WI38 (cell line): ENCODE data around the gene GBF1.
"Not testable (repeated sequence)": the region's sequence is repeated elsewhere in the genome, so short reads cannot be mapped to it uniquely, and the experiment has no call there.

ENCODE experiments used
- H3K4me3 ChIP-seq: 2 replicates; pipeline ENCODE4 v1.5.1; 2011; ENCODE audit warnings: low read depth, mild to moderate bottlenecking, control low read depth, low read length
- CTCF ChIP-seq: IDR thresholded peaks from 2 replicates; pipeline ENCODE4 v1.5.1; 2012; ENCODE audit warnings: low read depth, mild to moderate bottlenecking, control low read depth, low read length

The GBF1 gene

GRCh38 chr10:102306006-102306405 lies 60.7 kb downstream of the GBF1 start:
- TF ChIP-seq CTCF = no peak
- no peak overlapping the region for H3K4me3 ChIP-seq

- no peak overlapping the region for H3K4me3 ChIP-seq
- no peak for TF ChIP-seq CTCF
These were observed 61.4 kb downstream of the GBF1 start for GRCh38 chr10:102306710-102307109.

- H3K4me3 ChIP-seq = not testable (repeated sequence)
These were observed 63.0 kb downstream of the GBF1 start for GRCh38 chr10:102308318-102308717.

- H3K4me3 ChIP-seq = no peak overlapping the region
- no peak for TF ChIP-seq CTCF
These were observed 63.9 kb downstream of the GBF1 start for GRCh38 chr10:102309236-102309635.

- H3K4me3 ChIP-seq = no peak overlapping the region
These were observed 64.6 kb downstream of the GBF1 start for GRCh38 chr10:102309916-102310315.

GRCh38 chr10:102310361-102311024 lies 65.2 kb downstream of the GBF1 start:
- TF ChIP-seq CTCF = no peak

More at GRCh38 chr10:102309916-102310315, 64.6 kb downstream of the GBF1 start:
- no peak for TF ChIP-seq CTCF

GRCh38 chr10:102311025-102311420 lies 65.7 kb downstream of the GBF1 start:
- TF ChIP-seq CTCF = no peak

More at GRCh38 chr10:102310361-102311024, 65.2 kb downstream of the GBF1 start:
- 0 out of 2 replicates have a peak overlapping the region, but pooled peaks have one; percentile 6 for H3K4me3 ChIP-seq

GRCh38 chr10:102312683-102313082 lies 67.4 kb downstream of the GBF1 start:
- no peak for TF ChIP-seq CTCF
- H3K4me3 ChIP-seq = no peak overlapping the region

More at GRCh38 chr10:102311025-102311420, 65.7 kb downstream of the GBF1 start:
- no peak overlapping the region for H3K4me3 ChIP-seq
